Stimulated activated naive CD8-positive, alpha-beta T cell treated with anti-CD3 and anti-CD28 coated beads, Interleukin-15, Interleukin-2, amounts not matched to agents 100 U/mL and 50 U/mL, for 24 hours (primary cell): ENCODE measurements around the gene RNF44.
"Not testable (repeated sequence)": the region's sequence is repeated elsewhere in the genome, so short reads cannot be mapped to it uniquely, and the experiment has no call there.

ENCODE experiments used
- ATAC-seq: fragments of 150-1000 bp; cut with Tn5 transposase; one replicate; pipeline ENCODE4 v1.10.0; 2021
- DNase-seq: peaks from one replicate; pipeline ENCODE4 v3.0.0; 2021

RNF44 gene

GRCh38 chr5:176519810-176520720 lies 17.1 kb downstream of the RNF44 start:
- ATAC-seq: no peak

GRCh38 chr5:176517053-176517661 lies 20.0 kb downstream of the RNF44 start:
- ATAC-seq: no peak
- DNase-seq: no peak

More at GRCh38 chr5:176519810-176520720, 17.1 kb downstream of the RNF44 start:
- no peak for DNase-seq

- no peak for DNase-seq
Observed at GRCh38 chr5:176515396-176515795, 21.8 kb downstream of the RNF44 start.

GRCh38 chr5:176514244-176514950 lies 22.8 kb downstream of the RNF44 start:
- DNase-seq (no peak), ATAC-seq (no peak)

More at GRCh38 chr5:176515396-176515795, 21.8 kb downstream of the RNF44 start:
- ATAC-seq: no peak

GRCh38 chr5:176513788-176514187 lies 23.4 kb downstream of the RNF44 start:
- DNase-seq (no peak), ATAC-seq (no peak)

- no peak for ATAC-seq
- no peak for DNase-seq
Observed at GRCh38 chr5:176508603-176509002, 28.6 kb downstream of the RNF44 start.

GRCh38 chr5:176507911-176508310 lies 29.3 kb downstream of the RNF44 start:
- ATAC-seq (no peak), DNase-seq (no peak)

GRCh38 chr5:176503496-176503895 lies 33.7 kb downstream of the RNF44 start:
- DNase-seq (no peak), ATAC-seq (no peak)

- ATAC-seq: no peak
Observed at GRCh38 chr5:176501333-176501732, 35.9 kb downstream of the RNF44 start.

GRCh38 chr5:176500511-176500910 lies 36.7 kb downstream of the RNF44 start:
- DNase-seq (no peak), ATAC-seq (no peak)

More at GRCh38 chr5:176501333-176501732, 35.9 kb downstream of the RNF44 start:
- DNase-seq: no peak

GRCh38 chr5:176499273-176499672 lies 37.9 kb downstream of the RNF44 start:
- ATAC-seq (no peak), DNase-seq (no peak)

- ATAC-seq (no peak), DNase-seq (no peak)
Observed at GRCh38 chr5:176497852-176498251, 39.4 kb downstream of the RNF44 start.

- ATAC-seq (no peak), DNase-seq (no peak)
Observed at GRCh38 chr5:176492431-176492830, 44.8 kb downstream of the RNF44 start.

GRCh38 chr5:176491901-176492300 lies 45.3 kb downstream of the RNF44 start:
- ATAC-seq (no peak), DNase-seq (no peak)

- DNase-seq: no peak
- no peak for ATAC-seq
Observed at GRCh38 chr5:176491101-176491502, 46.1 kb downstream of the RNF44 start.

GRCh38 chr5:176490301-176490700 lies 46.9 kb downstream of the RNF44 start:
- no peak for DNase-seq
- no peak for ATAC-seq

GRCh38 chr5:176489077-176489476 lies 48.1 kb downstream of the RNF44 start:
- ATAC-seq: no peak

GRCh38 chr5:176487160-176487559 lies 50.0 kb downstream of the RNF44 start:
- ATAC-seq, DNase-seq: not testable (repeated sequence)

More at GRCh38 chr5:176489077-176489476, 48.1 kb downstream of the RNF44 start:
- DNase-seq: no peak

GRCh38 chr5:176486189-176486757 lies 50.9 kb downstream of the RNF44 start:
- no peak for ATAC-seq

GRCh38 chr5:176485176-176485575 lies 52.0 kb downstream of the RNF44 start:
- DNase-seq (no peak), ATAC-seq (no peak)

More at GRCh38 chr5:176486189-176486757, 50.9 kb downstream of the RNF44 start:
- DNase-seq: no peak

- no peak for DNase-seq
- peak; percentile 49 for ATAC-seq
Observed at GRCh38 chr5:176481711-176482110, 55.5 kb downstream of the RNF44 start.
